Activated naive CD4-positive, alpha-beta T cell treated with anti-CD3 and anti-CD28 coated beads, Interleukin-2, amount 10 ng/mL, durations not matched to agents 7 days and 5 days (primary cell): ENCODE data around the gene USP53.
"Not testable (repeated sequence)": the region's sequence is repeated elsewhere in the genome, so short reads cannot be mapped to it uniquely, and the experiment has no call there.

Source experiments
- CTCF ChIA-PET: fragments of 350-600 bp; sonication (Branson Sonifier 250); formaldehyde crosslinking; loops from one replicate; lab custom pipeline; 2021; ENCODE audit warnings: antibody characterized with exemption; lab: Charles Lee
- DNase-seq: peaks from one replicate; pipeline ENCODE4 v3.0.0-alpha.2; 2020
- H3K27ac Mint-ChIP-seq: one replicate; pipeline ENCODE4 v1.8.0; 2021; ENCODE audit warnings: mild to moderate bottlenecking, moderate library complexity, mixed read lengths
- H3K27me3 Mint-ChIP-seq: one replicate; pipeline ENCODE4 v1.8.0; 2021; ENCODE audit warnings: mild to moderate bottlenecking, mixed read lengths
- H3K36me3 Mint-ChIP-seq: one replicate; pipeline ENCODE4 v1.8.0; 2021; ENCODE audit warnings: mixed read lengths
- H3K4me1 Mint-ChIP-seq: one replicate; pipeline ENCODE4 v1.8.0; 2021; ENCODE audit warnings: mixed read lengths
- H3K4me3 Mint-ChIP-seq: one replicate; pipeline ENCODE4 v1.8.0; 2021; ENCODE audit warnings: mild to moderate bottlenecking, moderate library complexity, mixed read lengths
- H3K9me3 Mint-ChIP-seq: one replicate; pipeline ENCODE4 v1.8.0; 2021; ENCODE audit warnings: mixed read lengths

The USP53 gene

GRCh38 chr4:119266153-119266552, 53.6 kb downstream of the USP53 start:
- no peak overlapping the region for H3K27ac Mint-ChIP-seq
- no peaks in the 10 kb centered on the region for H3K27me3 Mint-ChIP-seq
- no peak overlapping the region for H3K4me3 Mint-ChIP-seq
- peaks cover 3% of the 10 kb centered on the region for H3K4me1 Mint-ChIP-seq
- H3K9me3 Mint-ChIP-seq: peaks cover 2% of the 10 kb centered on the region
- CTCF ChIA-PET: interaction anchor here (0.7 to 1.4 kb wide), 2 partner anchors 20 to 52 kb away, joined by 3 to 5 read pairs; no protein-coding TSS in a partner anchor
- no peak for DNase-seq
- peaks cover 21% of the 10 kb centered on the region for H3K36me3 Mint-ChIP-seq

GRCh38 chr4:119268466-119268865, 56.0 kb downstream of the USP53 start:
- Mint-ChIP-seq H3K36me3 (peaks cover 22% of the 10 kb centered on the region), H3K4me3 (no peak overlapping the region), H3K27ac (no peak overlapping the region), H3K4me1 (peaks cover 3% of the 10 kb centered on the region), H3K27me3 (no peaks in the 10 kb centered on the region), H3K9me3 (peaks cover 2% of the 10 kb centered on the region)
- DNase-seq: no peak
- CTCF ChIA-PET: no interaction called here

GRCh38 chr4:119271361-119272085, 59.0 kb downstream of the USP53 start:
- no peaks in the 10 kb centered on the region for H3K9me3 Mint-ChIP-seq
- peaks cover 13% of the 10 kb centered on the region for H3K36me3 Mint-ChIP-seq
- H3K4me1 Mint-ChIP-seq: no peaks in the 10 kb centered on the region
- CTCF ChIA-PET: no interaction called here
- H3K27me3 Mint-ChIP-seq: no peaks in the 10 kb centered on the region
- no peak overlapping the region for H3K4me3 Mint-ChIP-seq
- no peak overlapping the region for H3K27ac Mint-ChIP-seq
- no peak for DNase-seq

GRCh38 chr4:119279541-119279940, 67.0 kb downstream of the USP53 start:
- Mint-ChIP-seq H3K36me3 (peaks cover 10% of the 10 kb centered on the region), H3K4me1 (peaks cover 13% of the 10 kb centered on the region)
- DNase-seq, H3K4me3 Mint-ChIP-seq, H3K27me3 Mint-ChIP-seq, H3K9me3 Mint-ChIP-seq, H3K27ac Mint-ChIP-seq: not testable (repeated sequence)
- CTCF ChIA-PET: interaction anchor here (0.7 kb wide), 1 partner anchor 501 kb away, joined by 3 read pairs; no protein-coding TSS in a partner anchor

GRCh38 chr4:119279945-119280344, 67.4 kb downstream of the USP53 start:
- H3K9me3 Mint-ChIP-seq, H3K4me3 Mint-ChIP-seq, DNase-seq, H3K27me3 Mint-ChIP-seq, H3K27ac Mint-ChIP-seq: not testable (repeated sequence)
- Mint-ChIP-seq H3K36me3 (peaks cover 10% of the 10 kb centered on the region), H3K4me1 (peaks cover 15% of the 10 kb centered on the region)
- CTCF ChIA-PET: interaction anchor here (0.7 kb wide), 1 partner anchor 501 kb away, joined by 3 read pairs; no protein-coding TSS in a partner anchor

- H3K4me3 Mint-ChIP-seq: no peak overlapping the region
- no peaks in the 10 kb centered on the region for H3K27me3 Mint-ChIP-seq
- no peak for DNase-seq
- no peak overlapping the region for H3K27ac Mint-ChIP-seq
- CTCF ChIA-PET: no interaction called here
- peaks cover 19% of the 10 kb centered on the region for H3K4me1 Mint-ChIP-seq
- peaks cover 10% of the 10 kb centered on the region for H3K36me3 Mint-ChIP-seq
- no peaks in the 10 kb centered on the region for H3K9me3 Mint-ChIP-seq
These were observed 68.9 kb downstream of the USP53 start for GRCh38 chr4:119281393-119281792.

- Mint-ChIP-seq H3K4me3 (peak overlapping the region; percentile 53), H3K27me3 (no peaks in the 10 kb centered on the region), H3K36me3 (peaks cover 6% of the 10 kb centered on the region), H3K4me1 (peaks cover 14% of the 10 kb centered on the region), H3K27ac (peak overlapping the region; percentile 13), H3K9me3 (no peaks in the 10 kb centered on the region)
- CTCF ChIA-PET: interaction anchor here (0.9 kb wide), 1 partner anchor 243 kb away, joined by 3 read pairs; no protein-coding TSS in a partner anchor
- no peak for DNase-seq
These were observed 72.6 kb downstream of the USP53 start for GRCh38 chr4:119284876-119285780.

- Mint-ChIP-seq H3K4me1 (peaks cover 12% of the 10 kb centered on the region), H3K36me3 (no peaks in the 10 kb centered on the region), H3K27ac (no peak overlapping the region), H3K9me3 (no peaks in the 10 kb centered on the region), H3K4me3 (no peak overlapping the region), H3K27me3 (no peaks in the 10 kb centered on the region)
- CTCF ChIA-PET: interaction anchor here (0.7 to 1.1 kb wide), 7 partner anchors 11 to 252 kb away, joined by 3 to 15 read pairs (median 6); no protein-coding TSS in a partner anchor
- peak; percentile 47 for DNase-seq
These were observed 74.0 kb downstream of the USP53 start for GRCh38 chr4:119286377-119287002.

GRCh38 chr4:119289313-119289712, 76.8 kb downstream of the USP53 start:
- H3K27me3 Mint-ChIP-seq: no peaks in the 10 kb centered on the region
- DNase-seq: no peak

GRCh38 chr4:119290598-119290997, 78.1 kb downstream of the USP53 start:
- no peaks in the 10 kb centered on the region for H3K4me1 Mint-ChIP-seq
- no peaks in the 10 kb centered on the region for H3K27me3 Mint-ChIP-seq
- no peaks in the 10 kb centered on the region for H3K9me3 Mint-ChIP-seq
- no peak overlapping the region for H3K4me3 Mint-ChIP-seq
- no peak overlapping the region for H3K27ac Mint-ChIP-seq
- CTCF ChIA-PET: interaction anchor here (2.8 kb wide), 1 partner anchor 249 kb away, joined by 17 read pairs; no protein-coding TSS in a partner anchor
- H3K36me3 Mint-ChIP-seq: peaks cover 10% of the 10 kb centered on the region
- no peak for DNase-seq

More at GRCh38 chr4:119289313-119289712, 76.8 kb downstream of the USP53 start:
- Mint-ChIP-seq H3K27ac (no peak overlapping the region), H3K9me3 (no peaks in the 10 kb centered on the region), H3K36me3 (peaks cover 10% of the 10 kb centered on the region), H3K4me3 (no peak overlapping the region), H3K4me1 (peaks cover 7% of the 10 kb centered on the region)
- CTCF ChIA-PET: interaction anchor here (2.8 kb wide), 1 partner anchor 248 kb away, joined by 17 read pairs; no protein-coding TSS in a partner anchor

GRCh38 chr4:119296356-119296755, 83.8 kb downstream of the USP53 start:
- CTCF ChIA-PET: interaction anchor here (1.4 kb wide), 1 partner anchor 252 kb away, joined by 5 read pairs; no protein-coding TSS in a partner anchor
- no peaks in the 10 kb centered on the region for H3K9me3 Mint-ChIP-seq
- H3K4me1 Mint-ChIP-seq: peaks cover 30% of the 10 kb centered on the region
- no peak for DNase-seq
- H3K36me3 Mint-ChIP-seq: peaks cover 46% of the 10 kb centered on the region
- H3K27me3 Mint-ChIP-seq: no peaks in the 10 kb centered on the region
- H3K4me3 Mint-ChIP-seq: no peak overlapping the region
- no peak overlapping the region for H3K27ac Mint-ChIP-seq

- H3K4me3 Mint-ChIP-seq: peak overlapping the region; percentile 85
- no peak overlapping the region for H3K27ac Mint-ChIP-seq
- H3K4me1 Mint-ChIP-seq: peaks cover 38% of the 10 kb centered on the region
- peaks cover 39% of the 10 kb centered on the region for H3K36me3 Mint-ChIP-seq
- DNase-seq: no peak
- H3K9me3 Mint-ChIP-seq: no peaks in the 10 kb centered on the region
- H3K27me3 Mint-ChIP-seq: no peaks in the 10 kb centered on the region
- CTCF ChIA-PET: interaction anchor here (1.2 to 1.8 kb wide), 5 partner anchors 9 to 526 kb away, joined by 4 to 6 read pairs (median 5); no protein-coding TSS in a partner anchor
These were observed 85.3 kb downstream of the USP53 start for GRCh38 chr4:119297795-119298194.

GRCh38 chr4:119299260-119299671, 86.8 kb downstream of the USP53 start:
- CTCF ChIA-PET: interaction anchor here (1.3 to 1.9 kb wide), 4 partner anchors 86 to 318 kb away, joined by 5 to 9 read pairs (median 5); partner anchors contain the start of gene USP53
- no peaks in the 10 kb centered on the region for H3K27me3 Mint-ChIP-seq
- peak overlapping the region; percentile 98 for H3K27ac Mint-ChIP-seq
- no peak for DNase-seq
- H3K4me3 Mint-ChIP-seq: peak overlapping the region; percentile 85
- H3K9me3 Mint-ChIP-seq: no peaks in the 10 kb centered on the region
- H3K4me1 Mint-ChIP-seq: peaks cover 38% of the 10 kb centered on the region
- H3K36me3 Mint-ChIP-seq: peaks cover 36% of the 10 kb centered on the region
